ENCODE data around the gene KLHL10.

- TF ChIP-seq CTCF (IDR thresholded peaks at IDR 0.05; ENCODE audit: low read length) (no peak), EZH2 (optimal IDR thresholded peaks at IDR 0.05; ENCODE audit: low read depth, low read length) (no peak)
Observed at GRCh38 chr17:41848788-41849187, 11.2 kb downstream of the KLHL10 start.
